ENCODE data around the gene TNS1.

- no peak for TF ChIP-seq EZH2 (IDR thresholded peaks at IDR 0.05; ENCODE audit: insufficient read depth, poor library complexity, severe bottlenecking)
- no peak for TF ChIP-seq EZH2phosphoT487 (IDR thresholded peaks at IDR 0.05; ENCODE audit: insufficient read depth, low read depth)
These were observed 14.6 kb downstream of the TNS1 start for GRCh38 chr2:217988014-217988839.

Data from GM23248 (cell line).